OCI-LY3 (cell line): ENCODE results near the gene TM4SF1.

ENCODE experiments used
- EZH2phosphoT487 ChIP-seq: fragments of 200-600 bp; shearing (Covaris generic); IDR thresholded peaks from 2 replicates; pipeline ENCODE4 v1.6.1; 2018; ENCODE audit warnings: antibody characterized with exemption, mixed run types, low read depth
- TF ChIP-seq, protein P1 (sequence below): fragments of 200-600, 300-600 bp; sonication (generic); IDR thresholded peaks from 2 replicates; pipeline ENCODE4 v1.5.1; 2014; ENCODE audit warnings: antibody characterized with exemption, low read length, low read depth

DNA sequence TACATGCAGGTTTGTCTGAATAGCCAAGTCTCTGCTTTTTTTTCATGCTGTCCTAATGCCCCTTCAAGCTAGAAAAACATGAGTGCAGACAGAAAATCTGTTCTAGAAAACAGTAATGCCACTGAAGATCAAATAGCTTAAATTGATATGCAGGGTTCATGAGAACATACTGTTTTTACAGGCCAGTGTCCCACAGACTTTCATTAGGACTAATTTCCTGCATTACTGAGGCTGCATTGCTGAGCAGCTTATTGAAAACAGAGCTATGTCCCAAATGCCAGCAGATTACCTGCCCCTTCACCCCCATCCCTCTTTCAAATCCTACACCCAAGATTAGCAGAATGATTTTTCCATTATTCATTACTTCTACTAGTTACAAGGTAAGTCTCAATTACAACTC is 44.7 kb downstream of the TM4SF1 start:
- no peak for TF ChIP-seq EZH2phosphoT487
- TF ChIP-seq, protein P1, sequence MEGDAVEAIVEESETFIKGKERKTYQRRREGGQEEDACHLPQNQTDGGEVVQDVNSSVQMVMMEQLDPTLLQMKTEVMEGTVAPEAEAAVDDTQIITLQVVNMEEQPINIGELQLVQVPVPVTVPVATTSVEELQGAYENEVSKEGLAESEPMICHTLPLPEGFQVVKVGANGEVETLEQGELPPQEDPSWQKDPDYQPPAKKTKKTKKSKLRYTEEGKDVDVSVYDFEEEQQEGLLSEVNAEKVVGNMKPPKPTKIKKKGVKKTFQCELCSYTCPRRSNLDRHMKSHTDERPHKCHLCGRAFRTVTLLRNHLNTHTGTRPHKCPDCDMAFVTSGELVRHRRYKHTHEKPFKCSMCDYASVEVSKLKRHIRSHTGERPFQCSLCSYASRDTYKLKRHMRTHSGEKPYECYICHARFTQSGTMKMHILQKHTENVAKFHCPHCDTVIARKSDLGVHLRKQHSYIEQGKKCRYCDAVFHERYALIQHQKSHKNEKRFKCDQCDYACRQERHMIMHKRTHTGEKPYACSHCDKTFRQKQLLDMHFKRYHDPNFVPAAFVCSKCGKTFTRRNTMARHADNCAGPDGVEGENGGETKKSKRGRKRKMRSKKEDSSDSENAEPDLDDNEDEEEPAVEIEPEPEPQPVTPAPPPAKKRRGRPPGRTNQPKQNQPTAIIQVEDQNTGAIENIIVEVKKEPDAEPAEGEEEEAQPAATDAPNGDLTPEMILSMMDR: no peak
